HG02571 (cell line): ENCODE results near the gene SDE2.
"Not testable (repeated sequence)": the region's sequence is repeated elsewhere in the genome, so short reads cannot be mapped to it uniquely, and the experiment has no call there.

Experiments
- ATAC-seq: cut with Tn5 transposase; IDR thresholded peaks from one replicate; pipeline ENCODE4 v1.9.1; 2021; ENCODE audit warnings: mild to moderate bottlenecking, moderate library complexity; ENCODE audit not compliant: unreplicated experiment

The SDE2 gene

DNA sequence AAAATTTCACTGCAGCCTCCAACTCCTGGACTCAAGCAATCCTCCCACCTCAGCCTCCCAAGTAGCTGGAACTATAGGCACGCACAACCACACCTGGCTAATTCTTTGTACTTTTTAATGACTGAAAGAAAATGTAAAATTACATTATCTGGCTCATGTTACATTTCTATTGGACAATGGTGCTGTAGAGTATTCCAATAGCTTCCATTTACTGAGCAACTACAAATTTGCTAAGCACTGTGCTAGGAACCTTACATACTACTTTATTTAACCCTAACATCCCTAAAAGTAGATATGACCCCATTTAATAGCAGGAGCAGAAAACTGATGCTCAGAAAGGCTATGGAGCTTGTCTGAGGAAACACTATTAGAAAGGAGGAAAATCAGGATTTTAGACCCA is 19.7 kb downstream of the SDE2 start:
- no peak for ATAC-seq

DNA sequence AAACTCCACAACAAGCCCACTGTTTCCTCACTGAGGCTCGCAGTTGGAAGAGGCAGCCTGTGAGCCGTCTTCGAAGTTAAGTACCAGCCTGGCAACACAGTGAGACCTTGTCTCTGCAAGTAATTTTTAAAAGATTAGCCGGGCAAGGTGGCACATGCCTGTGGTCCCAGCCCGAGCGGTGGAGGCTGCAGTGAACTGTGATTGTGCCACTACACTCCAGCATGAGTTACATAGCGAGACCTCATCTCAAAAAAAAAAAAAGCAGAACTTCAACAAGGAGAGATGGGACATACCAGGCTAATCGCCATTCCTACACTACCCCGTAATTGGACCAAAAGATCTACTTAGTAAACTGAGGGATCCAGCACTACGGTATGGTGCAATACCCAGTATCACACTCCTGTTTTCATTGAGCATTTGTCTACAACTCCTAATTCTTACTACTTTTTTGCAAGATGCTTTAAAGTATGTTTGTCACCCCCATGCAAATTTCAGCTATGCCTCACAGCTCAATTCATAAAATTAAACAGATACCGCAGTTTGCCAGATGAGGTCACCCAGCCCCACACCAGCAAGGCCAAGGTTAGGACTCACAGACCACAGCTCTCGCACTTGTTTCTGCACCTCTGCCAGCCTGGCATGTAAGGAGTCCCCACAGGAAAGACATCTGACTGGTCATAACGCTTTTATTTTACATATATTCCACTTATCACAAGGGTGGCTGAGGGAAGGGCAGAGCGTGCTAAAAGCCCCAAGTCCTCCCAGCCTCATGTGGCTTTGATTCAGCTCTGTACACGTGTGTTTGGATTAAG is 21.0 kb downstream of the SDE2 start:
- ATAC-seq: no peak

DNA sequence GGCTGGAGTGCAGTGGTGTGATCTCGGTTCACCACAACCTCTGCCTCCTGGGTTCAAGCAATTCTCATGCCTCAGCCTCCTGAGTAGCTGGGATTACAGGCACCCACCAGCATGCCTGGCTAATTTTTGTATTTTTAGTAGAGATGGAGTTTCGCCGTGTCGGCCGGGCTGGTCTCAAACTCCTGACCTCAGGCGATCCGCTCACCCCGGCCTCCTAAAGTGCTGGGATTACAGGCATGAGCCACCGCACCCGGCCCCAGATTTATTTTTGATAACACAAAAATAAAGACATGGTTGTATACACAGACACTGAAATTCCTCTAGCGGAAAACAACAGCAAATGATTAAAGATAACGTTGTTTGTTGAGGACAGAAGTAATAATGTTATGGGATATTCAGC is 24.0 kb downstream of the SDE2 start:
- not testable (repeated sequence) for ATAC-seq

DNA sequence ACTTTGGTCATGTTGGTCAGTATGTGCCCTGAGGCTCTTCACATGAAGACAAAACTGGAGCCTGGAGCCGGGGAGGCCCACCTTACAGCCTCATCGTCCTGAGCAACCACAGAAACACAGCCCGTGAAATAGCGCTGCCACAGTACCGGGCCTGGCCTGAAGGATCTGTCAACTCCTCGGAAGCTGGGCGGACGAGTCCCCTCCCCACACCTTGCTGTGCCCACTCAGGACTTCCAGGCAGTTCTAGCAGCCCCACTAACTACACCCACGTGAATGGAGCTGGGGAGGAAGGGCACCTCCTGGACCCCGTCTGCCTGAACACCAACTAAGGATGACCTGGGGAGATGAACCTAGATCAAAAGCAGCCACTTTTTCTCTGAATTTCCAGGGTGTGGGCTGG is 24.7 kb downstream of the SDE2 start:
- ATAC-seq: no peak

DNA sequence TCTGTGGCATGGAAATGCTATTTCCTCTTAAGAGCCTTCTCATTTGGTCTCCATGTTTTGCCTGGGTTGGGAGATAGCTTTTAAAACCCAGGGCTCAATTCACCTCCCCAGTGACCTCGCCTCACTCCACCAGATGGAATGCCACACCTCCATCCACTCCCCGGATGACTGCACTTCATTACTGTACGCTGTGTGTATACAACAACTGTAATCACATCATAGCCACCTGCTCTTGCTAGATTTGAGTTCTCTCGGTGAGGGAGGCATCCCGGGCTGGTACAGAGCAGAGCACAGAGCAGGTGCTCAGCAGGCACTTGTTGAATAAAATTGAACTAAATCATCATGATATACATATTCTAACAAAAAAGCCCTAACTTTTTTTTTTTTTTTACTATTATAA is 26.0 kb downstream of the SDE2 start:
- ATAC-seq: no peak

DNA sequence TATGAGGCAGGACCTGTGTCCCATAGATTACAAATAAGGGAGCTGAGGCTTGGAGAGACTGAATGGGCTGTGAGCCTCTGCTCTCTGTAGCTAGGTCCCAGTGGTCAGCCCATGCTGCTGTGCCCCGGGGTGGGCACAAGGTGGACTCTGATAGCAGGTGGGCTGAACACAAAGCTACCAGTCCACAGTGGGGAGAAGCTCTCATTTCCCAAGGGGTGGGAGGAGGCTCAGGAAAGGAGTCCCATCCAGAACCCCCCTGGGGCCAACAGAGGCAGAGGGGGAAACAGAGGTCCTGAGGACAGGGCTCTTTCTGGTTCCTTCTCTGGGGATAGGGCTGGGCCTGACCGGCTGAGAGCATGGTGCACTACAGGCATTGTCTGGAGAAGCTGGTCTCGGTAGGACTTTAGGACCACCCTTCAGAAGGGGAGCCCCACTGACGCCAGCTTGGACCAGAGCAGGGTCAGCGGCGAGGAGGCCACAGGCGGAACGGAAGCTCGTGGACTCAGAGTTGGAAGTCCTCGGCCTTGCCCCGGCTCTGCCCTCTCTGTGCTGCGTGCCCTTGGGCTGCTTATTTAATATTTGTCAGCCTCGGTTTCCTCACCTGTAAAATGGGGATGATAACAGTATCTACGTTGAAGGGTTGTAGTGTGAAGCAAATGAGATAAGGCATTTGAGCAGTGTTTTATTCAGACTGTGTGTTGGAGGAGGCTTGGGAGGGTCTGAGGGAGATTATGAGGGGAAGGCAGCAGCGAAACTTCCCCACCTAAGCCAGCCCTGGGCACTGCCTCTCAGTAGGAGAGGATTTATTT is 26.6 kb downstream of the SDE2 start:
- no peak for ATAC-seq

DNA sequence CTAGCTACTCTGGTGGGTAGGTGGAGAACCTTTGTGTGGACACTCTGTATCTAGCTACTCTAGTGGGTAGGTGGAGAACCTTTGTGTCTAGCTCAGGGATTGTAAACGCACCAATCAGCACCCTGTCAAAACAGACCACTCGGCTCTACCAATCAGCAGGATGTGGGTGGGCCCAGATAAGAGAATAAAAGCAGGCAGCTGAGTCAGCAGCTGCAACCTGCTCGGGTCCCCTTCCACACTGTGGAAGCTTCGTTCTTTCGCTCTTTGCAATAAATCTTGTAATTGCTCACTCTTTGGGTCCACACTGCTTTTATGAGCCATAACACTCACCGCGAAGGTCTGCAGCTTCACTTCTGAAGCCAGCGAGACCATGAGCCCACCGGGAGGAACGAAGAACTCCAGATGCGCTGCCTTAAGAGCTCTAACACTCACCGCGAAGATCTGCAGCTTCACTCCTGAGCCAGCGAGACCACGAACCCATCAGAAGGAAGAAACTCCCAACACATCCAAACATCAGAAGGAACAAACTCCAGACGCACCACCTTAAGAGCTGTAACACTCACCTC is 28.5 kb downstream of the SDE2 start:
- not testable (repeated sequence) for ATAC-seq

DNA sequence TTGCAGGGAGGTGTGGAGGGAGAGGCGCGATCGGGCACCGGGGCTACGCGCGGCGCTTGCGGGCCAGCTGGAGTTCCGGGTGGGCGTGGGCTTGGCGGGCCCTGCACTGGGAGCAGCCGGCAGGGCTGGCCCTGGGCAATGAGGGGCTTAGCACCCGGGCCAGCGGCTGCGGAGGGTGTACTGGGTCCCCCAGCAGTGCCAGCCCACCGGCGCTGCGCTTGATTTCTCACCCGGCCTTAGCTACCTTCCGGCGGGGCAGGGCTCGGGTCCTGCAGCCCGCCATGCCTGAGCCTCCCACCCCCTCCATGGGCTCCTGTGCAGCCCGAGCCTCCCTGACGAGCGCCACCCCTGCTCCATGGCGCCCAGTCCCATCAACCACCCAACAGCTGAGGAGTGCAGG is 29.4 kb downstream of the SDE2 start:
- ATAC-seq: not testable (repeated sequence)

DNA sequence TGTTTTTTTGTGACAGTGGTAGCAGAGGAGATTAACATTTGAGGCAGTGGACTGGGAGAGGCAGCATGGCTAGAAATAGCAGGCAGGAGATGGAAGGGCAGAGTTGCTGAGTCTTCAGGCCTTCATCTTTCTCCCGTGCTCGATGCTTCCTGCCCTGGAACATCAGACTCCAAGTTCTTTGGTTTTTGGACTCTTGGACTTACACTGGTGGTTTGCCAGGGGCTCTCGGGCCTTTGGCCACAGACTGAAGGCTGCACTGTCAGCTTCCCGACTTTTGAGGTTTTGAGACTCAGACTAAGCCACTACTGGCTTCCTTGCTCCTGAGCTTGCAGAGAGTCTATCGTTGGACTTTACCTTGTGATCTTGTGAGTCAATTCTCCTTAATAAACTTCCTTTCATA is 33.9 kb downstream of the SDE2 start:
- ATAC-seq: no peak

DNA sequence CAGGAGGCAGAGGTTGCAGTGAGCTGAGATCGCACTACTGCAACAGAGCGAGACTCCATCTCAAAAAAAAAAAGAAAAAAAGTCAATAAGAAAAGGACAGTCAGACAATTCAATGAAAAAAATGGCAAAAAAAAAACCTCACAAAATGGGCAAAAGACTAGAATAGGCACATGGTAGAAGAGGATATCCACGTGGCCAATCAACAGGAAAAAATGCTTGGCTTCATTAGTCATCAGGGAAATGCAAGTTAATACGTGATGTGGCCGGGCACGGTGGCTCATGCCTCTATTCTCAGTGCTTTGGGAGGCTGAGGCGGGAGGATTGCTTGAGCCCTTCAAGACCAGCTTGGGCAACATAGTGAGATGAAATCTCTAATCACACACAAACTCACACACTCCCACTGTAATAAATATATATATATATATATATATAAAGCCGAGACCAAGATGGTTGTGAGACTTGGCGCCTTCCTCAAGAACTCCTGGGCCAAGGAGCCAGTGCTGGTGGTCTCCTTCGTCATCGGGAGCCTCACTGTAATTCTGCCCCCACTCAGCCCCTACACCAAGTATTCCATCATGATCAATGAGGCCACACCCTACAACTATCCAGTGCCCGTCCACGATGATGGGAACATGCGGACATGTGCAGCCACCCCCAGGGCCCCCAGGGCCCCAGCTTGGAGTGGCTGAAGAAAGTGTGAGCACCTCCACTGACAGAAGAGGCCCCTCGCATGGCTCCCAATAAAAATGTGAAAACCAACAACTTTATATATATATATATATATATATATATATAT is 35.2 kb downstream of the SDE2 start:
- no peak for ATAC-seq

DNA sequence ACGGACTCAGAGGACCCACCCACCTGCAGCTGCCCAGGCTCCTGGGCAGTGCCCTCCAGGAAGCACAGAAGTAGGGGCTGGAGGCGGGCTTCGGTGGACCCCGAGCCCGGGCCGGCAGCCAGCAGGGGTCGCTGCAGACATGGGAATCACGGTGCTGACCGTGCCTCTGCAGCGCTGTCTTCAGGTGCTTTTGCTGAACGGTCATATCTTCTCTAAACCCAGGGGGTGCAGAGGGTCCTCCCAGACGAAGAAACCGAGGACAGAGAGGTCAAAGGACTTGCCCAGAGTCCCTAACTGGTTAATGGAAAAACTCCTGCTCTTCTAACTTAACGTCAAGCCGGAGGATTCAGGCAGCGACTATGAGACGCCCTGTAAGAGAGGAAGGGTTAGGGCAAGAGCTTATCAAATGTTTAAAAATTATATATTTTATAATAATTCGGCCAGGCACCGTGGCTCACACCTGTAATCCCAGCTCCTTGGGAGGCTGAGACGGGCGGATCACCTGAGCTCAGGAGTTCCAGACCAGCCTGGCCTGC is 36.6 kb downstream of the SDE2 start:
- ATAC-seq: peak; percentile 69

DNA sequence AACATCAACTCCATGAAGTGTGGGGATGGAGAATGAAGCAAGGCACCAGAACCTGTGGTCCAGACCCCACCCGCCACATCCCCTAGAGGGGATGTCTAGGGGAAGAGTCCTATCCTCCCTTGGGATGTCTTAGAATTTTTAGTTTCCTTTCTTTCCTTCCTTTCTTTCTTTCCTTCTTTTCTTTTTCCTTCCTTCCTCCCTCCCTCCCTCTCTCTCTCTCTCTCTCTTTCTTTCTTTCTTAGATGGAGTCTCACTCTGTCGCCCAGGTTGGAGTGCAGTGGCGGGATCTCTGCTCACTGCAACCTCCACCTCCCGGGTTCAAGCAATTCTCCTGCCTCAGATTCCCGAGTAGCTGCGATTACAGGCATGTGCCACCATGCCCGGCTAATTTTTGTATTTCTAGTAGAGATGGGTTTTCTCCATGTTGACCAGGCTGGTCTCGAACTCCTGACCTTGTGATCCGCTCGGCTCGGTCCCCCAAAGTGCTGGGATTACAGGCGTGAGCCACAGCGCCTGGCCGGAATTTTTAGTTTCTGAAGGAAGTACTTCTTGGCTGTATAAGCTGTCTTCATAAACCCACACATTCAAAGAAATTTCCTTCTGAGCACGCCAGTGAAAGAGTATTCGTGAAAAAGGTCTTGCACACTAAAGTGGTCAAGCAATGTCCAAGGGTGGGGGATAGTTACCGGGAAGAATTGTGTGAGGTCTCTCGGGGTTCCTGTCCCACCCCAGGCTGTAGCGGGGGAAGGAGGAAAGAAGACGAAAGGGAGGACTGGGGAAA is 37.3 kb downstream of the SDE2 start:
- ATAC-seq: no peak

DNA sequence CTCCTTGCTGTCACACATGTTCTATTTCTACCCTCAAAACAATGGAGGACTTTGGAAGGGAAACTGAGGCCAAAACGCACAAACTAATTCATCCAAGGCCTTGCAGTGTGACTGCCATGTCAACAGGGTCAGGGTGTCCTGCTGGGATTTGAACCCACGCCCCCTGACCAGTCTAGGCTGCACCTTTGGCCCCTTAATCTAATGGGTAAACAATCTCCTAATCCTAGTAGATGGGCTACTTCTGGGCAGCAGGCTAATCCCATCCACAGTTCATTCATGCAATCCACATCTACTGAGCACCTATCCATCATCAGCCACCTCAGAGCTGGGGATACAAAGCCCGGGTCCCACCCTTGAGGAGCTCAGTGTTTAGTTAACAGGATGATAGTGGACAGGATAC is 41.1 kb downstream of the SDE2 start:
- no peak for ATAC-seq

DNA sequence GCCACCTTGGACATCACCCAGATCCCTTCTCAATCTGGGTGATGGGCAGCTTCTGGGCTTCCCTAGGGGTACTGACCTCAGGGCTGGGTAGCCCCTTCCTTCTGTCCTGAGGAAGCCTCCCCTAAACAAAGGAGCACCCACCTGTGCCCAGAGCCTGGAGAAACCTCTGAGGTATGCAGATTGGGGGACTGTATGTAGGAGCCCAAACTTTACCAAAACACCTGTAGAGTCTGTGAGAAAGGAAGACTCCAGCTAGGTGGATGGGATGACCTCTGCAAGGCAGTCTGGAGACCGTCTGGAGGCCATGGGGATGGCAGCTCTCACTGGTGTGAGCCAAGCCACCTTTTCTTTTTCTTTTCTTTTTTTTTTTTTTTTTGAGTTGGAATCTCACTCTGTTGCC is 44.4 kb downstream of the SDE2 start:
- ATAC-seq: no peak

DNA sequence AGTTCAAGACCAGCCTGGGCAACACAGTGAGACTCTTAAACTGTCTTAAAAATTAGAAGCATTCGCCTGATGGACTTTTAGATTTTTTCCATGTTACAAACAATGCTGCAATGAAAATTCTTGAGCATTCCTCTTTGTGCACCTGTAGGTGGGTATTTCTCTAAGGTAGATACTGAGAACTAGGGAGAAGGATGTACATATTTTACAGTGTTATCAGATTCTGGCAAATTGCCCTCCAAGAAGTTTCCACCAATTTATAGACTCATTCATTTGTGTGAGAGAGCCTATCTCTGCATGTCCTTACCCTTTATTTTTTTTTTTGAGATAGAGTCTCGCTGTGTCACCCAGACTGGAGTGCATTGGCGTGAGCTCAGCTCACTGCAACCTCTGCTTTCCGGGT is 45.8 kb downstream of the SDE2 start:
- ATAC-seq: no peak

DNA sequence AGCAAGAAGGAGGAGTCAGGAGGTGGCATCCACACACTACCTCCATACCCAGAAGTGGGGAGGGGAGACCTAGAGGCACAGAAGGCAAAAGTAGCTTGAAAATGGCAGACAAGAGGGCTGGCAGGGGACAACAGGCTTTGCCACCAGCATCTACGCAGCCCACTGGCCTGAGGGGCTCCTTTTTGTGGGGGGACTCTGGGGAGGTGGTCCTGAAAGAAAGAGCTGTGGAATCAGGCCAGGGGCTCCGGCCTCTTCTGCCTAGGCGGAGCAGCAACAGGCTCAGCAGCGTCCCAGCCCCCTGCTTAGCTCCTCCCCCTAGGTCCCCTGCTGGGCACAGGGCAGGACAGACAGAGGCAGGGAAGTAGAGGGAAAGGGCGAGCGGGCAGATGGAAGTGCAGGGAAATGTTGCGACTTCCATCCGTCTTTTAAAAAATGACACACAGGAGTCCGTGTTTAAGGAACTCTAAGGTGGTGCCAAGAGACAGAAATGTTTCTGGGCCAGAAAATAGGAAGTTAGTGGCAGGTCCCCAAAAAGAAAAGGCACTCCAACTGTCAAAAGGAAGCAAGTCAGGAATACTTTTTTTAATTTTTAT is 48.1 kb downstream of the SDE2 start:
- ATAC-seq: no peak

DNA sequence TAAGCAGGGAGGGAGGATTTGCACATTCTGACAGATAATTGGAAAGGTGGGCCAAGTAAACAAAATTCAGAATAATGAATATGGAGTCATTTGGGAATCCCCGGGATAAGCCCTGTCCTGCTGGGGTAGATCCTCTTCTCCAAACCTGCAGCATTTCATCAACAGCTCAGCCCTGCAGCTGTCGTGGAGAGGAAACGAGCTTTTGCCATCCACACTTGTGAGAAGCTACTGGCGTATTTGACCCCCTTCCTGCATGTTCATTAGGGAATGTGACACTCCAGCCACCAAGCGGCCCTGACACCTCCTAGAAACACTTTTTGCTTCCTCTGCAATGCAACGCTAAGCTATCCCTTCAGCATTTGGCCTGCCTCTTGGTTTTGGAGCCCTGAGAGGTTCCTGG is 50.1 kb downstream of the SDE2 start:
- no peak for ATAC-seq

DNA sequence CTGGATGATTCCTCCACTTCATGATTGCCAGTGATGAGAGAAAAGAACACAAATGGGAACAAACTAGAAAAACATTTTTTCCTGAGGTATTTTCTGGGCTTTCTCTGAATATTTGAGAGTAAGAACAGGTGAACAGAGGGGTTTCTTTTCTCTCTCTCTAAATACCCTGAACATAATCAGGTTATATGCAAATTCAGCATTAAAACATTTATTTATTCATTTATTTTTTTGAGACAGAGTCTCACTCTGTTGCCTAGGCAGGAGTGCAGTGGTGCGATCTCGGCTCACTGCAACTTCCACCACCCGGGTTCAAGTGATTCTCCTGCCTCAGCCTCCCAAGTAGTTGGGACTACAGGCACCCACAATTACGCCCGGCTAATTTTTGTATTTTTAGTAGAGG is 52.3 kb downstream of the SDE2 start:
- no peak for ATAC-seq

DNA sequence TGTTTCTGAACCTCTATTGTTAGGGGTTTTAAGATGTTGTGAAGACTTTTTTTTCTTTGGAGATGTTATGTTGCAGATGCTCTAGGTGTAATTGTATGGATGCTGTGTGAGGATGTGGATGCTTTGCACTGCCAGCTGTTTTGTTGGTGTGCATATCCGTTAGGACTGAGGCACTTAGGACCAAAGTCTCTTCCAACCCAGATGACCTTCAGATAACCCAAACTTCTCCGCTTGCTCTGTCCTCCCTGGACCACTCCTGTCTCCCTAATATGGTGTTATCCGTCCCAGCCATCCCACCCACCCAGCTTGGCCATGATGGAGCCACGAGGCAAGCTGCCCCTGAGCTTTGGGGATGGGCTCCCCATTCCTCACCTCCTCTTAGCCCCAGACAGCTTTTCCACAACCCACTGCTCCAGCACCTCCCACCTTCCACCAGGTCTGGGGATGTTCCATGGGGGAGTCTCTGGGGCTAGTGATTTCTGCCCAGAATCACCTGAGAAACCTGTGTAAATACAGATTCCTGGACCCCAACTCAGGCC is 53.0 kb downstream of the SDE2 start:
- no peak for ATAC-seq

DNA sequence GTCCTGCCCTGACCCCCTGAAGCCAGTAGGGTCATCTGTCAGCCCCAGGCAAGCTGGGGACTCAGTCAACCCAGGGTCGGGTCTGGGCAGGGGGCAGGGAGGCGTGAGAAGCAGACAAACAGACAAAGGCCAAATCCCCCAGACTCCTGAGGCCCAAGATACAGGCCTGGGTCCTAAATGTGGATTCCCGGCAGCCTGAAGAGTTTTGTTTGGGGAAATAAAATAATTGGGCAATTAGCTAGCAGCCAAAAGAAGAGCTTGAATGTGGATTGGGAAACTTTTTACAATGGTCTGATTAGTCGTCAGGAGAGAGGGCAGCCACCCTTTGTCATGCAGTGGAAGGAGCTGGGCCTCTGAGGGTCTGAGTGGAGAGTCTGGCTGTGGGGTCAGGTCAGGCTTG is 53.6 kb downstream of the SDE2 start:
- no peak for ATAC-seq
